ENCODE data around the gene LEMD1. TPM values are rescaled to one million over a fixed set of nuclear protein-coding genes. Genes with fewer than 3 reads are reported as not detected.
"Not testable (repeated sequence)": the region's sequence is repeated elsewhere in the genome, so short reads cannot be mapped to it uniquely, and the experiment has no call there.

The LEMD1 gene
- total RNA-seq, 1 experiment from 2014 or later: 7.1 TPM

GRCh38 chr1:205447457-205448341 is 25.8 kb upstream of the LEMD1 start:
- DNase-seq (ENCODE audit: low spot score): peak; percentile 22

DNA sequence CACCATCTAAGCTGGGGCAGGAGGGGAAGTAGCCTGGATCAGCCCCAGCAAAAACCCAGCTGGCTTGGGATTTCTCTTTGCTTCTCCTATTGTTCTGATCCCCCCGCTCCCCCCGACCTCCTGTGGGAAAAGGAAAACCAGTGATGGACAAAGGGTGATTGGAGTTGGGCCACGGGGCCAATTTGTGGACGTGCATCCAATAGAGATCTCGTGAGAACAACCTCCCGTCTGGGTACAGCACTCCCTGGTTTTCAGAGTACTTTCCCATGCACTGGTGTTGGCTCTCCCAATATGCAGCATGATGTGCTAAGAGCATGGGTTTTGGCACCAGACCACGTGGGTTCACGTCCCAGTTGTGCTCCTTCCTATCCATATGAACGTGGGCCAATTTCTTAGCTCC is 25.0 kb upstream of the LEMD1 start:
- no peak for DNase-seq (ENCODE audit: low spot score)

- DNase-seq (ENCODE audit: low spot score): no peak
Observed at GRCh38 chr1:205445646-205445935, 23.7 kb upstream of the LEMD1 start.

DNA sequence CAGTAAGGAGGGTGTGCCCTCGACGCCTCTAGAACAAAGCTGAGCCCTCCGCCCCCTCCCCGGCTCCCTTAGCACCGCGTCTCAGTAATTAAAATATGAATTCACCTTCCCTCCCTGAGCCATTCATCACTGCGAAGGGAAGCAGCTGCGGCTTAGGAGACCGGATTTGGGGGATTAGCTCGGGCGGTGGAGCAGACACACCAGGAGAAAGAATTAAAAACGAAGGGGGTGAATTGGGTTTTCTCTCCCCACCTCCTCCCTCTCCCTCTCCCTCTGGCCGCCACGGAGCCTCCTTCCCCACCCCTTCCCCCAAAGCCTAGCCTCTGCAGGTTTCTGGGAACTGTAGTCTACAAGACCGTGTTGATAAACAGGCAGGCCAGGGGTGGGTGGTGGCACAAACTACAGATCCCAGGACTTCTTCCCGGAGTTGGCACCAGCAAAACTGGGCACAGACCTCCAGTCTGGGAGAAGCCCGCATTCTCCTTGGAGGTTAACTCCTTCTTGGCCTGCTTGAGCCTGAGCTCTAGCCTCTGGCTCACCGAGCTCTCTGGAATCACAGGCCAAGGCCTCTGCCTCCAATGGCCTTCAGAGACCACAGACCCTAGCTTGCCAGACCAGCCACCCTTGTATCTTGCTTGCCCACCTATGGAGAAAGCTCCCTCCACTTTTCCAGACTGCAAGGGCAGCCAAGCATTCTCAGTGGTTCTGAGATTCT is 23.2 kb upstream of the LEMD1 start:
- DNase-seq (ENCODE audit: low spot score): peak; percentile 40

DNA sequence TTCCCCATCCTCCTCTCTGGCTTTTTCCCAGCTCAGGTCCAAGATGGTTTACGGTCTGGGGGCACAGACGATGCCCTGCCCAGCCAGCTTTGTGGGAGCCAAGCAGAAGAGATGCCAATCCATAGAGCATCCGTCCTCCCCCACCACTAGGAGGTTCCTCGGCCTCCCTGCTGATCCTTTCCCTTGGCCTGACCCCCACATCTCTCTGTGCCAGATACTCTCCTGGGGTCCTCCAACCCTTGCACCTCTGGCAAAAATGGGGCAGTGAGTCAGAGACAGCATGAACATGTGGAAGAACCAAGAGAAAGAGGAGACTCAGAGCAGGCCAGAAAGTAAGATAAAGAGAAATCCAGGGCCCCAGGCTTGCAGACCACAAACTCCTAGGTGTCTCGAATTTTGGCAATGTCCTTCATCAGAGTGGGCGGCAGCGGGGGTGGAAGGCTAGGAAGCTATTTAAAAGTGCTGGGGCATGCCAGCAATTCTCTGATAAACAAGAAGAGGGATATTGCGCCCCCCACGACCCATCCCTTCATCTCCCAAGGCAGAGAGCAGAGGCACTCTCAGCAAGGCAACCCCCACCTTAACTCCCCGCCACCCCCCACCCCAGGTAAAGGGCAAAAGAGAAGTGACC is 22.6 kb upstream of the LEMD1 start:
- no peak for DNase-seq (ENCODE audit: low spot score)

- DNase-seq (ENCODE audit: low spot score): no peak
Observed at GRCh38 chr1:205443585-205444299, 21.9 kb upstream of the LEMD1 start.

DNA sequence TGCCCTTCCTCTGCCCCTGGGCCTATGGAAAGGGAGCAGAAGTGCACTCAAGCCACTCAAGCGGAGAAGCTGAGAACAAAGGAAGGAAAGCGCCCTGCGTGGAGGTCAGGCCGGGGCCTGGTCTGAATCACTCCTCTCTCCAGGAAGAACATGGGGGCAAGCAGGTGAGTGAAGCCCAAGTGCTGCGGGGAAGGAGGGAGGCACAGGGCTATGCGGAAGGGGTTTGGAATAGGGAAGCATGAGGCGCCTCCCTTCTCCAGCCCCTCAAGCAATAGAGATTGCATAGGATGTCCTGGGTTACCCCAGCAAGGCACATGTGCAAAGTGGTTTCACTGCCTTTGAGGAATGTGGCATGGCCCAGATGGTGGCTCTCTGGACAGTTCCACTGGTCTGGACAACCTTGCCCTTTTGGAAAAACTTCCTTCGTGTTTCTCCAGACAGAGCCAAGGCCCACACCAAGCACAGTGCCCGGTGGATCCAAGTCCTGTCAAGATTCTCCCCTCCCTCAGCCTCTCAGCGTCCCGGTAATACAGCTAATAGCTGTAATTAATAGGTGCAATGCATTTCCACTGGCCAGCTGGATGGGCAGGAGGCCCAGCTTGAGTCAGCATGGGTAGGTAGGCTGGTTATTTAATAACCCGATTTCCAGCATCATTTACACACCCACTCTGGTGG is 20.3 kb upstream of the LEMD1 start:
- peak; percentile 62 for DNase-seq (ENCODE audit: low spot score)

GRCh38 chr1:205441716-205442050 is 19.8 kb upstream of the LEMD1 start:
- no peak for DNase-seq (ENCODE audit: low spot score)

- no peak for DNase-seq (ENCODE audit: low spot score)
Observed at GRCh38 chr1:205441318-205441633, 19.4 kb upstream of the LEMD1 start.

DNA sequence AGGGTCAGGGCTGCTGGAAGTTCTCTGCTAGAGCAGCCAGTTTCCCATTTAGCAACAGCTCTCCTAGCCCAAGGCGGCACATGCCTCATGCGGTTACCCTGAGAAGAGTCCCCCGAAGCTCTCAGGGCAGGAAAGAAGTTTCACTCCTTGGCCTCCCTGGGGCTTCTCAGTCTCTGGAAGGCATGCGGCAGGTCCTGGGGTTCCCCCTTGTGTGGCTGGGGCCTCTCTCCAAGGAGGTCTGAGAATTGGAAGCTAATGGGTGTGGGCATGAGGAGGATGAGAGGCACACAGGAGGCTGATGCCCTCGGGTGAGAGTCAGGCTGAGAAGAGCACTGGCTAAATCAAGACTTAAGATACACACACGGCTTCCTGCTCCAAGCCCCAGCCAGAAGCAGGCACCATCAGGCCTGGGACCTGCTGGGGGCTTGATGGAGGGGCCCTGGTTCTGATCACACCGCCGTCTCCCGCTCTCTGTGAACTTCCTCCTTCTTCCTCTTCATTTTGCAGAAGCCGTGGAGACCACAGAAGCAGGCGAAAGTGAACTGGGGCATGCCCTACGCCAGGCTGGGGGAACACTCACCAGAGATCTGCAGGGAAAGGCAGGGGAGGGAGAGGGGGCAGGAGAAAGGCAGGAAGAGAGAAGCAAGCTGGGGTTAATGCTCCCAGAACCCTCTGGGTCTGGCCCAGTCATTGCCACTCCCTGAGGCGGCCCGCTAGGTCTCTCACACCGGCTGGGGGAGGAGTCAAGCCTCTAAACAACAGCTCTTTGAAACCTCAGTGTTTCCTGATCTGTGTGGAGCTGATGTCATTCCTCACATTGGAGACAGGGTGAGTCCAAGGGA is 18.8 kb upstream of the LEMD1 start:
- peak; percentile 97 for DNase-seq (ENCODE audit: low spot score)

DNA sequence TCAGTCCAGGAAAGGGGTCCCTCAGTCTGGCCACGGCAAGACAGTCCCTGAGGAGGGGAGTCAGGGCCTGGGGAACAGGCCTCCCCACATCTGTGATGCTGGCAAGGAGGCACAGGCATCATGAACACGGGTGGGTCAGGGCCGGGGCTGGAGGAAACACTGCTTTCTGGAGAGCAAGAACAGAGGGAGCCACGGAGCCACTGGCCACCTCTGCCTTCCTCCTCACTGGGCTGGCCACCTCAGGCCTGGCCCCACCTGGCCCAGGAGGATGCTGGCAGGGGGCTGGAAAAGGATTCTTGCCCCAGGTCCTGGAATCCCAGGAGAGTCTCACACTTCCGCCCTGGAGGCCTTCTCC is 18.2 kb upstream of the LEMD1 start:
- no peak for DNase-seq (ENCODE audit: low spot score)

DNA sequence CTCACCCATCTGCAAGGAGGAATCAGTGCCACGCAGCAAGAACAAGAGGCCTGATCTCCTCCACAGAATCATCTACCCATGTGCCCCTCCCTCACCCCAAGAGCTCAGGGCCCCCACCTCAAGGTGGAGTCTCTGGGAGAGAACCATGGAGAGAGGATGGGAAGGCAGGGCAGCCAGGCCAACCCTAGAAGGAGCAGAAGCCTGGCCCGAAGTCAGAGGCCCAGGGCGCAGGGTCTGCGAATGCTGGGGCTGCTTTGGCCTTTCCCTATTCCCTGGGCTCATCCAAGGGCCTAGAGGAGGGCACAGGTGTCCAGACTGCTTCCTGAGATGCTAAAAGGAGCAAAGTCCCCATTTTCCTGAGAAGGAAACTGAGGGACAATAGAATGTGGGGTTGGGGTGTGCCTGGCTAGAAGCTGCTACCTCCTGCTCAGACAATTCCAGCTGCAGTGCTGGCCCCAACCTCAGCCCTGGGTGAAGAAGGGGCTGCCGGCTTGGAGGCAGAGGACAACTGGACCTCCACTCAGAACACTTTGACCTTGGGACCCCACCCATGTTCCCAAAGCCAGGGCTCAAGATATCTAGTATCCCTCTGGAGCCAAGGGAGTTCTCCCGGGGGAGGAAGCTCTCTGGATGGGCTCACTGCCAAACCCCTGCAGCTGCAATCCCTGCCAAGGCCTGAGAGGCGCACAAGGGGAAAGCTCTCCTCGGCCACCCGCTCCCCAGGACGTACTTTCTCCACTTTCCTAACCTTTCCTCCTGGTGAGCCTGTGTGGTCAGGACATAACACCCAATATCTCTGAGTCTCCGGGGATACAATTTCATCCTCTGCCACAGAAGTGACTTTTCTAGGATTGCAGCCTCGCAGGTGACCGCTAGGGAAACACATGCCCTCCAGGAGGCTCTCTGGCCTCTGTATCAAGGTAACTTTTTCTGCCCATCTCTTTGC is 16.6 kb upstream of the LEMD1 start:
- DNase-seq (ENCODE audit: low spot score): peak; percentile 84

- no peak for DNase-seq (ENCODE audit: low spot score)
Observed at GRCh38 chr1:205437570-205437969, 15.7 kb upstream of the LEMD1 start.

GRCh38 chr1:205436776-205437410 is 15.0 kb upstream of the LEMD1 start:
- DNase-seq (ENCODE audit: low spot score): no peak

- DNase-seq (ENCODE audit: low spot score): no peak
Observed at GRCh38 chr1:205435578-205436573, 14.0 kb upstream of the LEMD1 start.

DNA sequence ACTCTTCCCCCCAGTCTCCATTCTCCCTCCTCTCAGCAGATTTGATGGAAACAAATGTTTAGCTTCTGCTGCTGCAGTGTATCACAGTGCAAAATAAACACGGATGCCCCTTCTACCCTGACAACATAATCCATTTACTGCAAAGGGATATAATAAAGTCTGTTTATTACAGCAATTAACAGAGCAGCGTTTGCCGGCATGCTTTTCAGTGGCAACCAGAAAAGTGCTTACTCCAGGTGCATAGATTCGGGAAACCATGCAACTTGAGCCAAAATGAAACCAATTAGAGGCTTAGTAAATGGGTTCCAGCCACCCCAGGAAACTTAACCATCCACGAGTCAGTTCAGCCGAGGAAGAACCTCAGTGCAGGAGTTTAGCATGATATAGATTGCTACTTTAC is 12.9 kb upstream of the LEMD1 start:
- DNase-seq (ENCODE audit: low spot score): no peak

DNA sequence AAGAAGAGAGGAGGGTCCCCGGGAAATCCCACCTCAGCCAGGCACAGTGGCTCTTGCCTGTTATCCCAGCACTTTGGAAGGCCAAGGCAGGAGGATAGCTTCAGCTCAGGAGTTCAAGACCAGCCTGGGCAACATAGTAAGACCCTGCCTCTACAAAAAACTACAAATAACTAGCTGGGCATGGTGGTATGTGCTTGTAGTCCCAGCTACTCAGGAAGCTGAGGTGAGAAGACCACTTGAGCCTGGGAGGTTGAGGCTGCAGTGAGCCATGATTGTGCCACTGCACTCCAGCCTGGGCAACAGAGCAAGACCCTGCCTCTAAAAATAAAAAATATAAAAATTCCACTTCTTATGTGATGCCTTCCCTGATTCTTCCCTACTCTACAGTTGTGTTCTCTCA is 10.8 kb upstream of the LEMD1 start:
- DNase-seq (ENCODE audit: low spot score): not testable (repeated sequence)

DNA sequence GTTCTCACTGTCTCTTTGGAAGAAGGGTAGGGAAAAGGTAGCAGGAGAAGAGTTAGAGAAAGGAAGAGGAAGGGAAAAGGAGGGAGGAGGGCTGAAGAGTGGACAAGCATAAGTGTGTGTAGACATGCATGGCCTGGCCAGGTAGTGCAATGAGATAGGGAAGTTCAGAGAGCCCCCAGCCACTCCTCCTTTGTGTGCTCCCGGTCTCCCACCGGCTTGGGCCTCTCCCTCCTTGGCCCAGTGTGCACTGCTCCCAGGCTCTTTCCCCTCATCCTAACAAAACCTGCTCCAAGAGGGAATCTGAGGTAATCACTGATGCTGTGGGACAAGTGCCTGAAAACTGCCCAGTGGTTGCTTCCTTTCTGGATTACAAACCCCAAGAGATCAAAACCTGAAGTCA is 10.3 kb upstream of the LEMD1 start:
- DNase-seq (ENCODE audit: low spot score): no peak
